HG03064 (cell line): Measurements from ENCODE around the gene GFER.
A peak's percentile ranks its signal among the peaks of the same experiment; 100 is the strongest.

ENCODE experiments used
- ATAC-seq: cut with Tn5 transposase; IDR thresholded peaks from one replicate; pipeline ENCODE4 v1.9.1; 2021; ENCODE audit warnings: low read depth; ENCODE audit not compliant: unreplicated experiment

The GFER gene

GRCh38 chr16:1990101-1990350 is 6.0 kb downstream of the GFER start:
- ATAC-seq: no peak

GRCh38 chr16:1990351-1991134 is 6.5 kb downstream of the GFER start:
- no peak for ATAC-seq

- ATAC-seq: no peak
Observed at GRCh38 chr16:1991135-1991551, 7.2 kb downstream of the GFER start.

GRCh38 chr16:1991588-1991947 is 7.6 kb downstream of the GFER start:
- ATAC-seq: no peak

- ATAC-seq: peak; percentile 42
Observed at GRCh38 chr16:1991948-1992703, 8.1 kb downstream of the GFER start.

- no peak for ATAC-seq
Observed at GRCh38 chr16:1992704-1993317, 8.8 kb downstream of the GFER start.

- ATAC-seq: no peak
Observed at GRCh38 chr16:1993731-1994131, 9.7 kb downstream of the GFER start.

GRCh38 chr16:1997494-1998359 is 13.7 kb downstream of the GFER start:
- ATAC-seq: no peak

GRCh38 chr16:1998360-1998835 is 14.4 kb downstream of the GFER start:
- no peak for ATAC-seq

GRCh38 chr16:1998852-1999801 is 15.1 kb downstream of the GFER start:
- ATAC-seq: no peak

GRCh38 chr16:1999866-2000514 is 16.0 kb downstream of the GFER start:
- no peak for ATAC-seq

GRCh38 chr16:2001035-2001434 is 17.0 kb downstream of the GFER start:
- ATAC-seq: no peak

GRCh38 chr16:2001456-2002355 is 17.7 kb downstream of the GFER start:
- ATAC-seq: no peak

GRCh38 chr16:2002406-2003230 is 18.6 kb downstream of the GFER start:
- no peak for ATAC-seq

- no peak for ATAC-seq
Observed at GRCh38 chr16:2003231-2003826, 19.3 kb downstream of the GFER start.

GRCh38 chr16:2003827-2004641 is 20.0 kb downstream of the GFER start:
- no peak for ATAC-seq
